ENCODE results near the gene CTDSPL. TPM values are rescaled to one million over a fixed set of nuclear protein-coding genes. Genes with fewer than 3 reads are reported as not detected.
A peak's percentile ranks its signal among the peaks of the same experiment; 100 is the strongest.

CTDSPL gene
- total RNA-seq, 1 donor from 2014 or later = 57.4 TPM

- no peak for DNase-seq (ENCODE audit: low read depth, low spot score)
Measured at GRCh38 chr3:37912052-37912733, 50.5 kb downstream of the CTDSPL start.

GRCh38 chr3:37913522-37913921 is 51.8 kb downstream of the CTDSPL start:
- DNase-seq (ENCODE audit: low read depth, low spot score) = no peak

GRCh38 chr3:37916685-37917084 is 55.0 kb downstream of the CTDSPL start:
- no peak for DNase-seq (ENCODE audit: low read depth, low spot score)

GRCh38 chr3:37918627-37919026 is 56.9 kb downstream of the CTDSPL start:
- DNase-seq (ENCODE audit: low read depth, low spot score) = no peak

- no peak for DNase-seq (ENCODE audit: low read depth, low spot score)
Measured at GRCh38 chr3:37920156-37920699, 58.5 kb downstream of the CTDSPL start.

GRCh38 chr3:37921025-37921424 is 59.3 kb downstream of the CTDSPL start:
- DNase-seq (ENCODE audit: low read depth, low spot score) = no peak

GRCh38 chr3:37922721-37923568 is 61.3 kb downstream of the CTDSPL start:
- DNase-seq (ENCODE audit: low read depth, low spot score) = no peak

- no peak for DNase-seq (ENCODE audit: low read depth, low spot score)
Measured at GRCh38 chr3:37923569-37924040, 61.9 kb downstream of the CTDSPL start.

- no peak for DNase-seq (ENCODE audit: low read depth, low spot score)
Measured at GRCh38 chr3:37924453-37924852, 62.8 kb downstream of the CTDSPL start.

GRCh38 chr3:37925157-37925556 is 63.5 kb downstream of the CTDSPL start:
- DNase-seq (ENCODE audit: low read depth, low spot score) = no peak

- no peak for DNase-seq (ENCODE audit: low read depth, low spot score)
Measured at GRCh38 chr3:37926611-37927010, 64.9 kb downstream of the CTDSPL start.

- DNase-seq (ENCODE audit: low read depth, low spot score) = no peak
Measured at GRCh38 chr3:37930495-37930894, 68.8 kb downstream of the CTDSPL start.

- no peak for DNase-seq (ENCODE audit: low read depth, low spot score)
Measured at GRCh38 chr3:37932505-37932904, 70.8 kb downstream of the CTDSPL start.

GRCh38 chr3:37934631-37935289 is 73.1 kb downstream of the CTDSPL start:
- DNase-seq (ENCODE audit: low read depth, low spot score) = no peak

- no peak for DNase-seq (ENCODE audit: low read depth, low spot score)
Measured at GRCh38 chr3:37935290-37935668, 73.6 kb downstream of the CTDSPL start.

GRCh38 chr3:37935756-37936666 is 74.3 kb downstream of the CTDSPL start:
- DNase-seq (ENCODE audit: low read depth, low spot score) = peak; percentile 81

- no peak for DNase-seq (ENCODE audit: low read depth, low spot score)
Measured at GRCh38 chr3:37937156-37937555, 75.5 kb downstream of the CTDSPL start.

GRCh38 chr3:37938011-37938410 is 76.3 kb downstream of the CTDSPL start:
- no peak for DNase-seq (ENCODE audit: low read depth, low spot score)

- no peak for DNase-seq (ENCODE audit: low read depth, low spot score)
Measured at GRCh38 chr3:37940242-37940908, 78.7 kb downstream of the CTDSPL start.
